ENCODE results near the gene USP49.

USP49 gene

DNA sequence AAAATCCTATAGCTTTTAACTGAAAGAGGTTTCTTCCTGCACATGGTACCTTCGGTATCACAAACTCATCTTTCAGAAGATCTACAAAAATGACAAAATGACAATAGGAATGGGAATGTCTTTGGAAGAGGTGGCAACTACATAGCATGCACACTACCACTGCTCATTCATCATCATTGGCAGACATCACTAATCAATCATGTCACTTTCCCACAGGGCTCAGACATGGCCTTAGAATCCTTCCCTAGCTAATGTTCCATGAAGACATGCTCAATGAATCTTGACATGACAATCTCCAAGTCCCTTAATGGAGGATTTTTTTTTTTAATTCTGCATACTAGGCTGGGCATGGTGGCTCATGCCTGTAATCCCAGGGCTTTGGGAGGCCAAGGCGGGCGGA, 144.8 kb downstream of the USP49 start:
- no peak overlapping the region for H3K4me3 ChIP-seq (replicated peaks; ENCODE audit: low read depth, low read length)
- TF ChIP-seq, protein P1, sequence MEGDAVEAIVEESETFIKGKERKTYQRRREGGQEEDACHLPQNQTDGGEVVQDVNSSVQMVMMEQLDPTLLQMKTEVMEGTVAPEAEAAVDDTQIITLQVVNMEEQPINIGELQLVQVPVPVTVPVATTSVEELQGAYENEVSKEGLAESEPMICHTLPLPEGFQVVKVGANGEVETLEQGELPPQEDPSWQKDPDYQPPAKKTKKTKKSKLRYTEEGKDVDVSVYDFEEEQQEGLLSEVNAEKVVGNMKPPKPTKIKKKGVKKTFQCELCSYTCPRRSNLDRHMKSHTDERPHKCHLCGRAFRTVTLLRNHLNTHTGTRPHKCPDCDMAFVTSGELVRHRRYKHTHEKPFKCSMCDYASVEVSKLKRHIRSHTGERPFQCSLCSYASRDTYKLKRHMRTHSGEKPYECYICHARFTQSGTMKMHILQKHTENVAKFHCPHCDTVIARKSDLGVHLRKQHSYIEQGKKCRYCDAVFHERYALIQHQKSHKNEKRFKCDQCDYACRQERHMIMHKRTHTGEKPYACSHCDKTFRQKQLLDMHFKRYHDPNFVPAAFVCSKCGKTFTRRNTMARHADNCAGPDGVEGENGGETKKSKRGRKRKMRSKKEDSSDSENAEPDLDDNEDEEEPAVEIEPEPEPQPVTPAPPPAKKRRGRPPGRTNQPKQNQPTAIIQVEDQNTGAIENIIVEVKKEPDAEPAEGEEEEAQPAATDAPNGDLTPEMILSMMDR (IDR thresholded peaks at IDR 0.05; ENCODE audit: insufficient read depth, low read length, poor library complexity, severe bottlenecking): no peak

DNA sequence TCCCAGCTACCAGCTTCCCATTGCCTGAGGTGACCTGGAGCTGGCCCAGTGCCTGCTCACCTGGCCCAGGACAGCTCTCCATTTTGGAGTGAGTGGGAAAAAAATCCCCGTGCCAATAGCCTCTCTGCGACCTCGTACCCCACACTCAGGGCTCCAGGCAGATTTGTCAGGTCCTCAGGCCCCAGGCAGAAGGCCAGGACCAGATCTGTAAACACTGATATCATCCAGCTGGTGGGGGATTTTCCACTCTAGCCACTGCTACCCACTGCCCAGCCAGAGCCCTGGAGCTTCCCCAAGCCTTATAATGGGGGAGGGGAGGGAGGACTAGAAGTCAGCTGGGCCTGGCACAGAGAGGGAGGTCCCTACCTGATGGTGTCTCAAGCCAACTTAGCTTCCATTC, 146.6 kb downstream of the USP49 start:
- Histone ChIP-seq H3K27me3 (replicated peaks; ENCODE audit: control insufficient read depth, insufficient read depth, low read length) (no peaks in the 10 kb centered on the region; the same call in none of the 2 replicates), H3K4me3 (replicated peaks; ENCODE audit: low read depth, low read length) (no peak overlapping the region), H3K36me3 (ENCODE audit: control insufficient read depth, insufficient read depth, low read length) (no peaks in the 10 kb centered on the region)
- DNase-seq (ENCODE audit: extremely low read depth, insufficient read length): no peak
- TF ChIP-seq, protein P1 (IDR thresholded peaks at IDR 0.05; ENCODE audit: insufficient read depth, low read length, poor library complexity, severe bottlenecking): no peak

More for the DNA sequence above, 144.8 kb downstream of the USP49 start:
- Histone ChIP-seq H3K36me3 (ENCODE audit: control insufficient read depth, insufficient read depth, low read length) (no peaks in the 10 kb centered on the region), H3K27me3 (replicated peaks; ENCODE audit: control insufficient read depth, insufficient read depth, low read length) (no peaks in the 10 kb centered on the region; the same call in 1 of the 2 replicates)
- DNase-seq (ENCODE audit: extremely low read depth, insufficient read length): no peak

DNA sequence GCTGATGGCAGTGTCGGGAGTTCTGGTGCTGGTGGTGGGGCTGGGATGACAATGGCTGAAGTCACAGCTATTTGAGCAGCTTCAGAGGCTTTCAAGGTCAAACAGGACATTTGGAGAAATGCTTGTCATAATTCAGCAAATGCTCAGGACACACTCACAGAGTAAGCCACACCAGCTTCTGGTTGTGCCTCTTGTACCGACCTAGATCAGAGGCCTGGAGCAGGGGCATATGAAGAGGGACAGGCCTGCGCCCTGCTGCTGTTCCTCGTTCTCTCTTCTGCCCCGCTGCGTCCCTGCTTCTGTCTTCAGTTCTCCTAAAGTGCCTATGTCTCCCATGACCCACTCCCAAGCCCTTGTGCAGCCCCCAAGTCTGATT, 147.1 kb downstream of the USP49 start:
- Histone ChIP-seq H3K36me3 (ENCODE audit: control insufficient read depth, insufficient read depth, low read length) (no peaks in the 10 kb centered on the region), H3K4me3 (replicated peaks; ENCODE audit: low read depth, low read length) (no peak overlapping the region), H3K27me3 (replicated peaks; ENCODE audit: control insufficient read depth, insufficient read depth, low read length) (no peaks in the 10 kb centered on the region; the same call in none of the 2 replicates)
- TF ChIP-seq, protein P1 (IDR thresholded peaks at IDR 0.05; ENCODE audit: insufficient read depth, low read length, poor library complexity, severe bottlenecking): no peak
- DNase-seq (ENCODE audit: extremely low read depth, insufficient read length): no peak

DNA sequence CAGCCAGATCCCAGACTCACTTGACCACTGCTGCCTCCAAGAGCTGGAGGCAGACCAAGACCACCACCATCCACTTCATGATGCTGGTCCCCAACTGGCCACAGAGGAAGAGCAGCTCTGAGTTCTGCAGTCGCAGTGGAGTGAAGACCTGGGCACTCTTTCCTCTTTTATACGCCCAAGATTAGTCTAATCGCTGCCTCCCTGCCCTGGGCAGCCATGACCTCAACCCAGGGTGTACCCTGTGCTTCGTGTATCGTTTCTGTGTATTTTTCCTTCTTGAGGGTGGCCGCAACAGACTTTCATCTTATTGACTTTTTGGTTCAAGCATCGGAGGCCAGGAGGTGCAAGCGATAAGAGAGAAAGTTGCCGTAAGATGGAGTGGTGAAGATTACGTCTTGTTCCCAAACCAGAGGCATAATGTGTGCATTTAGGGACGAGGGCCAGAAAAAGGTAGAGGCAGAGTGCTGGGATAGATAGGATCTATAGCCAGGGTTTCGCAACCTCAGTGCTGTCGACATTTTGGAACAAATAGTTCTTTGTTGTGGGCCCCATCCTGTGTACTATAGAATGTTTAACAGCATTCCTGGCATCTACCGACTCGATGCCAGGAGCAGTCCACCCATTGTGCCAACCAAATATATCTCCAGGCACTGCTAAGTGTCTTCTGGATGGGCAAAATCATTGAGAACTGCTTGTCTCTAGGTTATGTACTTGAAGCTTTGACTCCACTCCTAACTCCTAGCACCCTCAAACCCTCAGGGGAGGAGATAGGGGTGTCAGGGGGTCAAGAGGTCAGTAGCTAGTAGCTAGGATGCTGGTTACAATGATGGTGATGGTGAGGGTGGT, 147.7 kb downstream of the USP49 start, which contains the start of gene PGC:
TSS of gene PGC (minus strand) at position 142 of the 846 bp plus-strand sequence. CDS start at position 79, 63 bp downstream.
- H3K36me3 ChIP-seq (ENCODE audit: control insufficient read depth, insufficient read depth, low read length): no peaks in the 10 kb centered on the region
- H3K4me3 ChIP-seq (replicated peaks; ENCODE audit: low read depth, low read length): no peak within 1 kb of the TSS
- no peak for DNase-seq (ENCODE audit: extremely low read depth, insufficient read length)
- TF ChIP-seq, protein P1 (IDR thresholded peaks at IDR 0.05; ENCODE audit: insufficient read depth, low read length, poor library complexity, severe bottlenecking): no peak
- no peaks in the 10 kb centered on the region; the same call in none of the 2 replicates for H3K27me3 ChIP-seq (replicated peaks; ENCODE audit: control insufficient read depth, insufficient read depth, low read length)

DNA sequence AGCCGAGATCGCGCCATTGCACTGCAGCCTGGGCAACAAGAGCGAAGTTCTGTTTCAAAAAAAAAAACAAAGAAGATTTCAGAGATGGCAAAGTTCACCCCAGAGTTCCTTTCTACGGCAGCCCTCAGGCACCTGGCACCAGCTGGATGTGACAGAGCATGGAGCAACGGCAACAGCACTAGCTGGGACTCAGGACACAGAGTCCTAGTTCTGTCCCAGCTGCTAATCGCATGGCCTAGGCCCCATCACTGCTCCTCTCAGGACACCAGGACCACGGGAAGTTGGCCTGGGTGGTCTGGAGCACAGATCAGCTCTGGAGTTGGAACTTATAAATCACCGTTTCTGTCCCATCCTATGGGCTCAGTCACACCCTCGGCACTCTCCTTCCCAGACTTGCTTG, 149.1 kb downstream of the USP49 start:
- Histone ChIP-seq H3K4me3 (replicated peaks; ENCODE audit: low read depth, low read length) (no peak overlapping the region), H3K27me3 (replicated peaks; ENCODE audit: control insufficient read depth, insufficient read depth, low read length) (no peaks in the 10 kb centered on the region; the same call in none of the 2 replicates), H3K36me3 (ENCODE audit: control insufficient read depth, insufficient read depth, low read length) (no peaks in the 10 kb centered on the region)
- DNase-seq (ENCODE audit: extremely low read depth, insufficient read length): no peak
- TF ChIP-seq, protein P1 (IDR thresholded peaks at IDR 0.05; ENCODE audit: insufficient read depth, low read length, poor library complexity, severe bottlenecking): no peak
